K562 (cell line): Measurements from ENCODE around the gene RALGPS1. TPM values are rescaled to one million over a fixed set of nuclear protein-coding genes. Genes with fewer than 3 reads are reported as not detected.
A peak's percentile ranks its signal among the peaks of the same experiment; 100 is the strongest.

ENCODE experiments used
- CC2D1A ChIP-seq: fragments of 450-650 bp; IDR thresholded peaks from 2 replicates; pipeline ENCODE4 v1.6.1; 2017; ENCODE audit warnings: mild to moderate bottlenecking
- CHD7 ChIP-seq: fragments of 200-600 bp; sonication (generic); IDR thresholded peaks from one replicate; pipeline ENCODE4 v1.6.1; 2012; ENCODE audit warnings: mild to moderate bottlenecking, low read depth, low read length, inconsistent platforms
- CREM ChIP-seq: IDR thresholded peaks from 2 replicates; pipeline ENCODE4 v1.6.1; 2014; ENCODE audit warnings: antibody characterized with exemption, low read depth
- EWSR1 ChIP-seq: fragments of 450-650 bp; IDR thresholded peaks from 2 replicates; pipeline ENCODE4 v1.6.1; 2018; ENCODE audit warnings: borderline replicate concordance, mild to moderate bottlenecking, low read depth, moderate library complexity; ENCODE audit not compliant: partially characterized antibody
- EZH2 ChIP-seq: IDR thresholded peaks from 2 replicates; pipeline ENCODE4 v1.6.1; 2012; ENCODE audit warnings: low read depth, mild to moderate bottlenecking, inconsistent platforms, low read length, borderline replicate concordance
- GTF2A2 ChIP-seq: IDR thresholded peaks from 2 replicates; pipeline ENCODE4 v1.6.1; 2016; ENCODE audit warnings: mild to moderate bottlenecking, missing genetic modification characterization, missing compliant biosample characterization
- KAT2B ChIP-seq: IDR thresholded peaks from one replicate; pipeline ENCODE4 v1.6.1; 2012; ENCODE audit warnings: low read depth, mild to moderate bottlenecking, control low read depth, inconsistent platforms, low read length, moderate library complexity
- RB1 ChIP-seq: fragments of 450-650 bp; IDR thresholded peaks from 2 replicates; pipeline ENCODE4 v1.6.1; 2017; ENCODE audit warnings: low read depth, mild to moderate bottlenecking
- RBM39 ChIP-seq: fragments of 200-400 bp; formaldehyde crosslinking; optimal IDR thresholded peaks from 2 replicates; pipeline ENCODE3; 2018; ENCODE audit warnings: low read depth, low read length
- SMAD3 ChIP-seq: fragments of 450-650 bp; formaldehyde crosslinking; conservative IDR thresholded peaks from 2 replicates; pipeline ENCODE4 v1.4.0; 2020; ENCODE audit warnings: mild to moderate bottlenecking
- SRSF9 ChIP-seq: fragments of 200-400 bp; formaldehyde crosslinking; IDR thresholded peaks from 2 replicates; pipeline ENCODE4 v1.6.1; 2017; ENCODE audit warnings: low read depth, low read length, borderline replicate concordance
- TBP ChIP-seq: optimal IDR thresholded peaks from 2 replicates; pipeline ENCODE3; 2011; ENCODE audit warnings: low read depth, low read length, improper control_type of control experiment
- TCF3 ChIP-seq: sonication (generic); formaldehyde crosslinking; IDR thresholded peaks from 2 replicates; pipeline ENCODE4 v1.4.0; 2020; ENCODE audit warnings: mild to moderate bottlenecking, missing genetic modification reagents
- ZNF224 ChIP-seq: sonication (generic); formaldehyde crosslinking; IDR thresholded peaks from 2 replicates; pipeline ENCODE4 v1.8.0; 2022; ENCODE audit warnings: mild to moderate bottlenecking, missing genetic modification reagents
- ZNF586 ChIP-seq: fragments of 450-650 bp; formaldehyde crosslinking; conservative IDR thresholded peaks from 2 replicates; pipeline ENCODE4 v1.4.0; 2020; ENCODE audit warnings: mild to moderate bottlenecking, moderate library complexity
- ZNF830 ChIP-seq: fragments of 250-450 bp; sonication (Bioruptor Pico); IDR thresholded peaks from 2 replicates; pipeline ENCODE4 v1.5.0; 2021; ENCODE audit warnings: mild to moderate bottlenecking
- polyA plus RNA-seq, 8 experiments: library from polyadenylated mRNA; depleted of rRNA in 4 of 8; stranded (reverse) in 5 of 8; unstranded in 3 of 8; fragments of >200 nt; fragmentation: Nextera tagmentation in 2 of 8; fragmentation: Illumina TruSeq in 1 of 8; extraction: Ambion mirVana in 2 of 8; extraction: Trizol in 1 of 8; gene quantifications; 2 replicates each; pipeline versions ENCODE4 v1.2.1 to v1.2.3, GENCODE V29; 2011 to 2014; ENCODE audit warnings: inconsistent platforms in 1 of 8, missing spikeins in 1 of 8
- total RNA-seq, 7 experiments: library from RNA; depleted of rRNA in 6 of 7; stranded (reverse); fragments of >200 nt in 6 of 7; fragmentation: Illumina TruSeq in 2 of 7; extraction: Trizol in 2 of 7; gene quantifications; 2 replicates each; pipeline versions ENCODE4 v1.2.1 to v1.2.3, GENCODE V29; 2011 to 2021; ENCODE audit warnings: low replicate concordance in 1 of 7

Gene RALGPS1
- total and polyA plus RNA-seq, 9 of the 15 experiments (the other 6 are each of a cell fraction or from before 2014, with no cell fraction given) = 0.04 to 2.6 (median 1.5) TPM

- TF ChIP-seq CHD7 = no peak
- no peak for TF ChIP-seq SMAD3
- TF ChIP-seq ZNF830 (CRISPR knock-in tag) = no peak
- TF ChIP-seq KAT2B = no peak
- no peak for TF ChIP-seq EZH2
- peak; percentile 46; the same call in 1 of the 2 replicates for TF ChIP-seq RB1
- TF ChIP-seq RBM39 = no peak
- TF ChIP-seq CREM = peak; percentile 97
- TF ChIP-seq ZNF224 (CRISPR knock-in tag) = no peak
- no peak for TF ChIP-seq ZNF586 (CRISPR knock-in tag)
- TF ChIP-seq CC2D1A = no peak
- TF ChIP-seq EWSR1 = no peak
- TF ChIP-seq TCF3 (CRISPR knock-in tag) = no peak
- peak; percentile 81 for TF ChIP-seq TBP
- TF ChIP-seq GTF2A2 (tag) = no peak
- TF ChIP-seq SRSF9 = no peak
Observed at GRCh38 chr9:127244609-127245601, 330.3 kb downstream of the RALGPS1 start (continued).
